GM19467 (cell line): ENCODE results near the gene TOM1.

ENCODE experiments used
- ATAC-seq: cut with Tn5 transposase; IDR thresholded peaks from one replicate; pipeline ENCODE4 v1.9.1; 2021; ENCODE audit warnings: mild to moderate bottlenecking, moderate library complexity; ENCODE audit not compliant: unreplicated experiment

TOM1 gene

DNA sequence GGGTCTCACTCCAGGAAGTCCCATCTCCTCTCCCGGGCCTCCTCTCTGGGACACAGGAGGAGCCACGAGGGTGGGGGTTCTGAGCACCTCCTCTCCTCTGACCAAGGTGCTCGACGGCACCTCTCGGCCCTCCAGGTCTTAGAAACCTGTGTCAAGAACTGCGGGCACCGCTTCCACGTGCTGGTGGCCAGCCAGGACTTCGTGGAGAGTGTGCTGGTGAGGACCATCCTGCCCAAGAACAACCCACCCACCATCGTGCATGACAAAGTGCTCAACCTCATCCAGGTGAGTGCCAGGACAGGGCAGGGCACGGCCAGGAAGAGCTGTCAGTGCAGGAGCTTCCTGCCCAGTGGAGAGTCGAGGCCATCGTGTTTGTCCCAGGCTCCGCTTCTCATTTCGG, 23.2 kb downstream of the TOM1 start:
- no peak for ATAC-seq

DNA sequence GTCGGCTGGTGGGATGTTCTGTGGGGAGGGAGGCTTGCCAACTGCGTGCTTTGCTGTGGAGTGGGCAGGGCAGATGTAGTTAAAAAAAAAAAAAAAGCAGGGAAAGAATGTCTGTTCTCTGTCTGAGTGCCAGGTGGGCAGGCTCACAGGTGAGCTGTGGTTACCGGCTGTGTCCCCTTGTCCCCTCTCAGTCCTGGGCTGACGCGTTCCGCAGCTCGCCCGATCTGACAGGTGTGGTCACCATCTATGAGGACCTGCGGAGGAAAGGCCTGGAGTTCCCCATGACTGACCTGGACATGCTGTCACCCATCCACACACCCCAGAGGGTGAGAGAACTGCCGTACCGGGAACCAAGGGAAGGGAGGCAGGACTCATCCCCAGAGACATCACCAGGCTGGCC, 23.6 kb downstream of the TOM1 start:
- ATAC-seq = no peak

DNA sequence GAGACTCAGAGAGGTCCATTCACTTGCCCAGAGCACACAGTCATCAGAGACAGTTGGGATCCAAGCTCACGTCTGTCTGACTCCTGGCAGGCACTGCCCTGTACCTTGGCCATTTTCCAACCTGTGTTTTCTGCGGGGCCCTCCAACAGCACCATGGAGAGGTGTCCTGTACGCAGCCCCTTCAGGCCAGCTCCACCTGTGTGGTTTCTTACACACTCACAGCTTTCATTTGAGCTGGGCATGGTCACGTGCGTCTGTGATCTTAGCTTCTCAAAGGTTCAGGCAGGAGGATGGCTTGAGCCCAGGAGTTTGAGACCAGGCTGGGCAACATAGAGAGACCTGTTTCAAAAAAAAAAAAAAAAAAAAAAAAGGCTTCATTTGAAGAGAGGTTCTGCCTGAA, 24.4 kb downstream of the TOM1 start:
- ATAC-seq = no peak

DNA sequence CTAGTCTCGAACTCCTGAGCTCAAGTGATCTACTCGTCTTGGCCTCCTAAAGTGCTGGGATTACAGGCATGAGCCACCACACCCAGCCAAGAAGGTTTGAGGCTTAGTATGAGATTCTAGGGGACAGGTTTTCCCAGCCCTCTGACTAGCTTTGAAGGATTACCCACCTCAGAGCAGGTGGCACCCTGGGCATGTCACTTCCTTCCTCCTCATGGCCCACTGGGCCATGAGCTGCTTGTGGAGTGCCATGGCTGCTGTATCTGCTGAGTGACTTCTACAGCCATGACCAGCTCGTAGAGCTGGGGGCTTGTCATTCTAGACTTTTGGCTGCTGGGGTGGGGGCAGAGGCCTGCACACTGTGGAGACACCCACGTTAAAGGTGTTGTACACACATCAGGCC, 25.1 kb downstream of the TOM1 start:
- ATAC-seq = no peak

DNA sequence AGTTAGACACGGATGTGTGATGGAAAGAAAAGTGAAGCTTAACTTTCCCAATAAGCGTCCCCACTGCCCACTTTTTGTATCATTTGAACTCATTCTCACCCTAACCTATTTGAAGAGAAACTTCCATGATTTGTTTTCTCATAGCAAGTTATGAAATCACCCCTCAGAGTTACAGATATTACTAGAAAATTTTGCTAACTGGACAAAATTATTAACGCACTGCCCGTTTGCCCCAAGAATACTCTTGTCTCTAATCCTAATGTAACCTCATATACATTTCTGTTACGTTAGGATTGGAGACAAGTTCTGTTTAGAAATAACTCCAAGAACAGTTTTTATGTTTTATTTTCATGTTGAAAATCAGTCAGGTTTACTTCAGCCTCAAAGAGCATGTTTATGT, 25.5 kb downstream of the TOM1 start:
- no peak for ATAC-seq

DNA sequence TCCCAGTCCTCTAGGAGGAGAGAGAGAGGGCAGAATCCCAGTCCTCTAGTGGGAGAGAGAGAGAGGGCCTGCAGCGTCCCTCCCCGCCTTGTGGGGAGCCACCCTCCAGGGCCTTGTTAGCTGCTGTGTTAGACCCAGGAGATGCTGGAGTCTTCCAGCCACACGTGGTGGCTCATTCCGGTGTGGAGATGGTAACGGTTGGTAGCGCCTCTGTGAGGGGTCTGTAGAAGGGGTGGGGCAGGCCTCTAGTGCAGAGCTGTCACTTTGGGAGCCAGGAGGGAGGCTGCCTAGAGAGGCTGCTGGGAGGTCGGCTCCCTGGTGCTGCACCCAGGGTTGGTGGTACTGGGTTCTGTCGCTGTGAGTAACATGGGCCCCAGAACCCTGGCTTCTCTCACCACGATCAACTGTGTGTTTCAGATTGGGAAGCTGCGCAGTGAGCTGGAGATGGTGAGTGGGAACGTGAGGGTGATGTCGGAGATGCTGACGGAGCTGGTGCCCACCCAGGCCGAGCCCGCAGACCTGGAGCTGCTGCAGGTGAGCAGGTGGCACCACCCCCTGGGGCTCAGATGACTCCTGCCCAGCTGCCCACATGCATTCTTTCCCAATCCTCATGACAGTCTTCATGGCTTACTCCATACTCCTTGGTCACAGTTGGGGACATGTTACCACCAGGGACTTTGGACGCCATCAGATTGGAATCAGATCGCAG, 27.3 kb downstream of the TOM1 start:
- no peak for ATAC-seq

DNA sequence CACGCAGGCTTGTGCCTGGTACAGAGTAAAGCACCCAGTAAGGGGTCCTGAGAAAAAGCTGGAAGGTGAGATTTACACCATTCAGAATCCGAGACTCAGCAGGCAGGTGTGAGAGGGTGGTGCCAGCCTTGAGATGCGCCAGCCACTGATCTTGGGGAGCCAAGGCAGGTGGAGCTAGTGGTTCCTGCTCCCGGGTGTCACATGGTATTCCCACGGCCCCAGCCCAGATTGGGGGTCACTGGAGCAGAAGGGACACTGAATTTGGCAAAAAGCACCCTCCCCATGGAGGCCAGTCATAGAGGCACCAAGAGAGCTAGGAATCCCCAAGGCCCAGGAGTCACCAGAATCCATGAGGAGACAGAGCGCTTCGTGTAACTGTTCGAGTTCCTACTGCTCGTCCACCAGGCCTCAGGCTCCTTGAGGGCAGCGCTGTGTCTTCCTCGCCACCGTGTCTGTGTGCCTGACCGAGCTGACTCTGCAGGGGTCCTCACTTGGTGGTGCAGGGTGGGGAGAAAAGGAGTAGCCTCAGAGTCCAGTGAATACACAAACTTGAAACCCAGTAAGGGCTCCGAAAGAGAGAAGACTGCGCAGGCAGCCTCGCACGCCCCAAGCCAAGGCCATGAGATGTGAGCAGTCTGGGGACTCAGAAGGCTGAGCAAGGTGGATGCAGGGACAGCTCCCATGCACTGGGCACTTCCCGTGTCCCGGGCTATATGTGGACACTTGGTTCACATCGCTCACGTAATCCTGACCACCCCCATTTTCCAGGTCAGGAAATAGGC, 28.2 kb downstream of the TOM1 start:
- ATAC-seq = no peak

DNA sequence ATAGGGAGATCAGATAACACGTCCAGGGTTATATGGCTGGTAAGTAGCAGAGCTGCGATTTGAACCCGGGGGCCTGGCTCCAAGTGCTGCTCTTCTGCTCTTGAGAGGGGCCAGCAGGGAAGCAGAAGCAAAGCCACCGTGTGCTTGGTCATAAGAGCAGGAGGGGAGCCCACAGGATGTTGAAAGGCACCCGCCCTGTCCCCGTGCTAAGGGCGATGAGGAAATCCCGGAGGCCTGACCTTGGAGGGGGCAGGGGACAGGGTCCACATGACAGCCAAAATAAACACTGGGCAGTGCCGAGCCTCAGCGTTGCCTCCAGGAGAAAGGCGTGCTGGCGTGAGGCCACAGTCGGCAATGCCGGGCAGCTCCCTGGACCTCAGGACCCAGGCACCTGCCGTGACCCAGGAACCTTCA, 28.8 kb downstream of the TOM1 start:
- ATAC-seq = no peak

DNA sequence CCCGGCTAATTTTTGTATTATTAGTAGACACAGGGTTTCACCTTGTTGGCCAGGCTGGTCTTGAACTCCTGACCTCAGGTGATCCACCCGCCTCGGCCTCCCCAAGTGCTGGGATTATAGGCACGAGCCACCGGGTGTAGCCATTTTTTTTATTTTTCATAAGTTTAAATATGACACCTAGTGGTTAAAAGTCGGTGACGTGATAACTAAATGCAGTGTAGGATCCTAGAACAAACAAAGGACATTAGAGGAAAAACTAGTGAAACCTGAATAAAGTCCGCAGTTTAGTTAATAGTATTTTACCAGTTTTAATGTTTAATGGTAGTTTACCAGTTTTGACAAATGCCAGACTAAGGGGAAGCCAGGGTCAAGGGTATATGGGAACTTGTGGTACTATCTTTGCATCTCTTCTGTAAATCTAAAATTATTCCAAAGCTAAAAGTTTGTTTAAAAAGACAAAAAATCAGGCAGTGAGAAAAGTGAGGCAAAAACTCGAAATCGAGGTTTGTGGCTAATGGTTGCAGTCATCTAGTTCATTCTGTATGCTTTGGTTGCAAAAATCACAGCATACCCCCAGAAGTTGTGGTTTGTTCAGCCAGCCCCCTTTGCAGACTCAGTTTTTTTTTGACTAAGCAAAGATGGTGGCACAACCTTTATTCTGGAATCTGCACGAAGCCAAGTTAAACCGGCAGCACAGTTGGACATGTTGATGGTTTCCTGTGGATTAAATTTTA, 29.6 kb downstream of the TOM1 start:
- no peak for ATAC-seq

DNA sequence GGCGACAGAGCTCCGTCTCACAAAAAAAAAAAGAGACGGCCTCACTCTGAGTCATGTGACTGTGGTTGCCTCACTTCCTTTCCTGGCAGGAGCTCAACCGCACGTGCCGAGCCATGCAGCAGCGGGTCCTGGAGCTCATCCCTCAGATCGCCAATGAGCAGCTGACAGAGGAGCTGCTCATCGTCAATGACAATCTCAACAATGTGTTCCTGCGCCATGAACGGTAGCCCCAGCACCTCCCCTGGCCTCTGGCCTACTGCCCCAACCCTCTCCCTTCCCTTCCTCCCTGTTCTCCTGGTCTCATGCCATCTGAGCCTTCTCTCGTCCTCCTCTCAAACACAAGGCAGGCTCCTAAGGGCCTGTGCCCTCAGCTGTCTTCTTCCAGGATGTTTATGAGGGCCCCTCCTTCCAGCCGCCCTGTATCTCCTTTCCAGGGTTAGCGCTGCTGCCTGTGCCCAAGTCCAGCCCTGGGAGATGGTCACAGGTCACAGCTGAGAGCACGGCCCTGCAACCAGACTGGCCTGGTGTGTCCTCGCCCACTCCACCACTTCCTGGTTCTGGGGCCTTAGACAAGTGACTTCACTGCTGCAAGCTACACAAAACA, 30.7 kb downstream of the TOM1 start:
- ATAC-seq = no peak

DNA sequence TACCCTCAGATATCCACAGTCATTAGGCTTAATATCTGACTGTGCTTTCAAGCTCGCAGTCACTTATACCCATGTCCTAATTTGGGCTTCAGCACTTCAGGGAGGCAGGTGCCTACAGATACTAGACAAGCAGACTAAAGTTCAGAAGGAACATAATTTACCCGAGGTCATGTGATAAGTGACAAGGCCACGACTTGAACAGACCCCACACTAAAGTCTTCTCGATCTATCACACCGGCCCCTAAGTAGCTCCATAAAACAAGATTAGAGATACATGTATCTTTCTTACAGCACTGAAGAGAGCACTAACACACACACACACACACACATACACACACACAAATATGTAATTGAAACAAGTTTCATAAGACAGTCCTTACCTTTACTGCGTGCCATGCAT, 32.6 kb downstream of the TOM1 start:
- no peak for ATAC-seq

DNA sequence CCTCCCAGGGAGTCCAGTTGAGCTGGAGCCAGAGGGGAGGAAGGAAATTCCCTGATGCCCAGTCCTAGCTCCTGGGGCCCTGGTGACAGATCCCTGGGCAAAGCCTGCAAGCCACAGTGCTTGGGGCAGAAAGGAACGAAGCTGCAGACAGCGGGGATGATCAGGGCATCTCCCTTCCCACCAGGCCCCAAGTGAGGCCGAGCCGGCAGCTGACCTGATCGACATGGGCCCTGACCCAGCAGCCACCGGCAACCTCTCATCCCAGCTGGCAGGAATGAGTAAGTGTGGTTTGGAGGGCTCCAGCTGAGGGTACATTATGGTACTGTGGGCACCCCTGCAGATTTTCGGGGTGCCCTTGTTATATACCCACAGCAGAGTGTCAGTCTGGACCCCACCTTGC, 33.5 kb downstream of the TOM1 start:
- ATAC-seq = no peak

DNA sequence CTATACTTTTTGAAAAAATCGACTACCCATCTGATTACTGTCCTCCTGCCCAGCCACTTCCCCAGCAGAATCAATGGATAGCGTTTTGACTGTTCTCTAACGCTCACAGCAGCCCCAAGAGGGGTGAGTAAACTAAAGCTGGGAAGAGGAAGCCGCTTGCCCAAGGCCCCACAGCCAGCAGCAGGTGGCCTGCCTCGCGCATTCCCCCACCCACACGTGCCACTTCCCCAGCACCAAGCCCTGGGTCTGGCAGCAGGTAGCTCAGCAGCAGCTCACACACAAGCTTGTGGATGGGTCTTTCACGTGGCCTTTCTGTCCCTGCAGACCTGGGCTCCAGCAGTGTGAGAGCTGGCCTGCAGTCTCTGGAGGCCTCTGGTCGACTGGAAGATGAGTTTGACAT, 34.3 kb downstream of the TOM1 start:
- ATAC-seq = no peak

DNA sequence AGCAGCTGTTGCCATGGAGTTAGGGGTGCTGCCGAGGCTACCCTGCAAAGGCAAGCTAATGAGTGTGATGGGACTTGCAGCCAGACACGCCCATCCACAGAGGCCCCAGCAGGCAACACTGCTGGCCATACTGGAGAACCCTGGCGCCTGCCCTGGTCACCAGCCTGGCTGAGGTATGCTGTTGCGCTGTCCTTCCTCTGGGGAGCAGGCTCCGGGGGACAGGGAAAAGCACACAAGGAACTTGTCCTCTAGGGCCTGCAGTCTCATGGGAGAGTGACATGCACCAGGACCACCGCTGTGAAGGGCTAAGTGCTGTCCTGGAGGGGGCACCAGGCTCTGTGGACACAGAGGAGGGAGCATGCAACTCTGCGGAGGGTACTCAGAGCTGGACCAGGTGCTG, 35.8 kb downstream of the TOM1 start:
- no peak for ATAC-seq

DNA sequence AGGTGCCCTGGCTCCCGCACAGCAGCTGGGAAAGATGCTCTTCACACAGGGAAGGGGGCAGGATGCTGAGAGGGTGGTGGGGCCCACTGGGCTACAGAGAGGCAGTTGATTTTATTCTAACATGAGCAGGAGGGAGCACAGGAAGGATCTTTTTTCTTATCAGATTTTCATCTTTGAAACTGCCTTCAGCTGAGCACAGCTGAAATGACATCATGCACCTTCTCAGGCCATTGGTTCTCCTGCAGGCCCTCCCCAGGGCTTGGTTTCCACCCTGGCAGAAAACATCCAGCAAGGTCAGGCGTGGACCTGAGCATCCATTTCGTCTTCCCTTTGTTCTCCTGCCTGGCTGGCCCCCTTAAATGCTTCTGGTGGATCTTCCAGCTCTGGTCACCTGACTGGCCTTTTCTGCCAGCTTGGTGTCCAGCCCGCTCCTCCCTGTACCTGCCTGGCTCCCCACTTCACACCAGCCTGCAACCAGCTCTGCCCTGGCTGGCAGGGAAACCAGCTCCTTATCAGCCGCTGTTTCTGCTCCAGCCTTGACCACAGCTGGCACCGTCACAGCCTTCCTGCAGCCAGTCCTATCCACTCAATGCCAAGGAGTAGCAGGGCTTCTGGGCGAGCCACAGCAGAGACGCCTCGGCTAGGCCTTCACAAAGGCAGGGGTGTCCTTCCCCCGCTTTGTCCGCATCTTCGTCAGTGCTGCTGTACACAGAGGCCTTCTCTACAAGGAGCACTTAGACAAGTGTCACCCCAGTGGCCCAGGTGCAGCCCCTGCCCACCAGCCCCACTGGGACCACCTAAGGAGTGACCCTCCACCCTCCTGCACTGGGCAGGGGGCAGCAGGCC, 36.5 kb downstream of the TOM1 start:
- no peak for ATAC-seq

DNA sequence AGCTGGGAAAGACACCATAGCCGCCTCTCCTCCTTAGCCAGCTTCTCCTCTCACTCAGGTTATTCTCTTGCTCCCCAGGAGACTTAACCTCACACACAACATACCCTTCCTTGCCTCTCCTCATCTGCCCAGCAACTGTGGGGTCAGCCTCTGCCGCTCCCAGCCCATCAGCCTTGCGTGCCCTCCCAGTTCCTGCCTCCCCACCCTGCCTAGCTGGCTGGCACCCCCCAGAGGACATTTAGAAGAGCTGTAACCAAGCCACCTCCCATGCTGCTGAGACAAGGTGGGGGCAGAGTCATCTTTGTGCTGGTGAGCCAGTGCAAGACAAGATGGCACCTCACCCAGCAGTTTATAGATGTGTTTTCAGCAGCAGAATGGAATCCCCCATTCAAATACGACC, 38.2 kb downstream of the TOM1 start:
- ATAC-seq = no peak

DNA sequence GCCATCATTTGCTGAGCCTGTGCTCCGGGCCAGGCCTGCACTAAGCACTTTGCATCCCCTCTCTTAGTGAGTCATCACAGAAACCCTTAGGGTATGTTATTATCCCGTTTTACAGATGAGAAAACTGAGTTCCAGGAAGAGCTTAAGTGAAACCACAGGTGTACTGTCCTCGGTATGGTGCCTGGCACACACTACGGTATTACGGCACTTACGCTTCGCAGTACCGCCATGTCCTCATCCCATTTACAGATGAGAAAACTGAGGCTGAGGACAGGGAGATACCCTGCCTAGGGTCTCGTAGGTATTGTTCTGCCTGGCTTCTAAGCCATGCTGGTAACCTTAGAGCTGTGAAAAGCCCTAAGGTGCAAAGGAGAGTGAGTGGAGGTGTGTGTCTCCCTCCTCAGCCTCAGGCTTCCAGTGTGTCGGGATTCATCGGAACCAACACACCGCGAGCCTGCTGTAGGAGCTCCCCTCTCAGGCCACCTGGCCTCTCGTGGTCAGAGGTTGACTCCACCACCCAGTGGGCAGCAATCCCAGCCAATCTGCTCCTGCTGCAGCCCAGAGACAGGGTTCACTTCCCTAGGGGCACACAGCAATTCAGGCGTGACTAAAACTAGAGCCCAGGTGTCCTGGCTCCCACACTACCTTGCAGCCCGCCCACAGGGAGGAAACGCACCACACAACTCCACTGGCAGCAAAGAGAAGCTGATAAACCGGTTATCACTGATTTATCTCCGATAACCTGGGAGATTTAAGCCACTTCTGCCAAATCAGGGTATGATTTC, 41.6 kb downstream of the TOM1 start:
- no peak for ATAC-seq

DNA sequence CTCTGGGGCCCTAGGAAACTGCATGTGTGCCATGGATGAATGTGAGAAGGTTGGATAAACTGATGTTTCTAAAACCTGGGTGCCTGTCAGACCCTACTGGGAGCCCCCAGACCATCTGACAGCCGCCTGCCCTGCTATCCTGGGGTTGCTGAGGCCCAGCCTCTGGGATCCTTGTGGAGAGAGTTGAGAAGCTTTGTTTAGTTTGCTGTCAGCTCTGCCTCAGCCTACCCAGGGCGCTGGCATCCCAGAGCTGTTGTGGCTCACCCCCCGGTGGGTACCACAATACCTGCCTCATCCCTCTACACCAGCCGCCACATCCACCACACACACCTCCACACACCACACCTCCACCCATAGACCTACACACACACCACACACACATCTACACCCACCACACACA, 42.7 kb downstream of the TOM1 start:
- no peak for ATAC-seq

DNA sequence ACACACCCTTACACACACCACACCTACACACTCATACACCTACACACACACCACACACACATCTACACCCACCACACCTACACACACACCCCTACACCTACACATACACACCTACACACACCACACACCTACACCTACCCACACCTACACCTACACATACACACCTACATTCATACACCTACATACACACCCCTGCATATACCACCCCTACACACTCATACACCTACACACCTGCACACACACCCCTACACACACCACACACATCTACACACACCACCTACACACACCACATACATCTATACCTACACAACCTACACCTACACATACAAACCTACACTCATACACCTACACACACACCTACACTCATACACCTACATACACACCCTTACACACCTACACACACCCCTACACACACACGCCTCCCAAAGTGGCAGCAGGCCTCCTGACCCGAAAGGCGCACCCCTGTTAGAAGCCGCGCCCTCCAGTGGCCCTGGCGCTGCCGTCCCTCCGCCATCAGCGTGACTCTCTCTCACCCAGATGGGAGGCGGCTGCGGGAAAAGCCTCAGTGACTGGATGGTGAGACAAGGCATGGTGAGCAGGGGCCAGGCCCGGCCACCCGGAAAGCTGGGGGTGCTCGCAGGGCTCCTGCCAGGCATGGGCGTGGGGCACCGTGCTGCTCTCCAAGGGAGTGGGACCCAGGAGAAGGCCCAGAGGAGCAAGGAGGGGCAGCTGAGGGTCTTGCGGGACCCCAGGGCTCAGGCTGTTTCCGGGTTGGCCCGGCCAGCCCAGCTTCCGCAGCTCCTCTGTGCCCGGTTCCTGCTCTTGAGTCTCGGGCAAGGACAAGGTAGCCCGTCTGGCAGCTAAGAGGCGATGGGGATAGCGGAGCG, 44.2 kb downstream of the TOM1 start:
- ATAC-seq = no peak
